Measurements from ENCODE around the gene CUL4A.
A peak's percentile ranks its signal among the peaks of the same experiment; 100 is the strongest.
"Not testable (repeated sequence)": the region's sequence is repeated elsewhere in the genome, so short reads cannot be mapped to it uniquely, and the experiment has no call there.

The CUL4A gene

DNA sequence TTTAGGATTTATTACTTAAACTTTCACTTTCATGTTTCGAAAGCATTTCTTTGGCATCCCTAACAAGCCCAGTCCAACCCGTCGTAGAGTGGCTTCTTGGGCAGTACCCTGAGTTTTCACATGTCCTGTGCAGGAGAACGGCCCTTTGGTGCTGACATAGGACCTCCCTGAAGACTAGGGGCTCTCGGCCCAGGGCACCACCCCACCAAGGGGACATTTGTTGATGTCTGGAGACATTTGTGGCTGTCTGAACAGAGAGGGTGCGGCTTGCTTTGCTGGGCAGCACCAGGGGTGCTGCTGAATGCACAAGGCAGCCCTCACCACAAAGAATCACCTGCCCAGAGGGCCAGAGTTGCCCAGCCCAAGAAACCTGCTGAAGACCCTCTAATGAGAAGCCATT, 30.6 kb downstream of the CUL4A start:
- no peak for DNase-seq

DNA sequence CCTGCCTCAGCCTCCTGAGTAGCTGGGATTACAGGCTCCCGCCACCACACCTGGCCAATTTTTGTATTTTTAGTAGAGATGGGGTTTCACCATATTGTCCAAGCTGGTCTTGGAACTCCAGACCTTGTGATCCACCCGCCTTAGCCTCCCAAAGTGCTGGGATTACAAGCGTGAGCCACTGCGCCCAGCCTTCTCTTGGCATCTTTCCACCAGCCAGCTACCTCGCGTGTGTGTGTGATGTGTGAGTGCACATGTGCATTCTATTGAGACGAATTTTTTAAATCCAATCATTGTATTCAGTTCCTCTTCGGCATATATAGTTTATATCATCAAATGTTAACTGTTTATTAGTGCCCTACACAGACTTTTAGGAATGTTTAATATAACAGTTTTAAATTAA, 32.2 kb downstream of the CUL4A start:
- DNase-seq: not testable (repeated sequence)

DNA sequence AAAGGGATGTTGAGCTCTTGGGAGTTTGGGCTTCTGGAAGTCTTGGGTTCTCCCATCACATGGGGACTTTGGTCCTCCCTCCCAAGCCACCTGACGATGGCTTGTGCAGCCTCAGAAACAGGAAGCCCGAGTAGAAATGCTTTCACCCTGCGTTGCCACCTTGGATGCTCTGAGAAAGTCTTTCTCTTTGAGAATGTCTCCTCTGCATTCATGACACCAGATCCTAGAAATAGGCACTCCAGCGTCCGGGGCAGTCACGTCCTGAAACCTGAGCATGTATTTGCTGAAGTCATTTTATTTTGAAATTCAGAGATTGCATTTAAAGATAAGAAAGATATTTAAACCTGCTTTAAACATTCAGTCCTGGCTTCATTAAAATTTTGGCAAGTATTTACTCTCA, 34.4 kb downstream of the CUL4A start:
- DNase-seq: no peak

DNA sequence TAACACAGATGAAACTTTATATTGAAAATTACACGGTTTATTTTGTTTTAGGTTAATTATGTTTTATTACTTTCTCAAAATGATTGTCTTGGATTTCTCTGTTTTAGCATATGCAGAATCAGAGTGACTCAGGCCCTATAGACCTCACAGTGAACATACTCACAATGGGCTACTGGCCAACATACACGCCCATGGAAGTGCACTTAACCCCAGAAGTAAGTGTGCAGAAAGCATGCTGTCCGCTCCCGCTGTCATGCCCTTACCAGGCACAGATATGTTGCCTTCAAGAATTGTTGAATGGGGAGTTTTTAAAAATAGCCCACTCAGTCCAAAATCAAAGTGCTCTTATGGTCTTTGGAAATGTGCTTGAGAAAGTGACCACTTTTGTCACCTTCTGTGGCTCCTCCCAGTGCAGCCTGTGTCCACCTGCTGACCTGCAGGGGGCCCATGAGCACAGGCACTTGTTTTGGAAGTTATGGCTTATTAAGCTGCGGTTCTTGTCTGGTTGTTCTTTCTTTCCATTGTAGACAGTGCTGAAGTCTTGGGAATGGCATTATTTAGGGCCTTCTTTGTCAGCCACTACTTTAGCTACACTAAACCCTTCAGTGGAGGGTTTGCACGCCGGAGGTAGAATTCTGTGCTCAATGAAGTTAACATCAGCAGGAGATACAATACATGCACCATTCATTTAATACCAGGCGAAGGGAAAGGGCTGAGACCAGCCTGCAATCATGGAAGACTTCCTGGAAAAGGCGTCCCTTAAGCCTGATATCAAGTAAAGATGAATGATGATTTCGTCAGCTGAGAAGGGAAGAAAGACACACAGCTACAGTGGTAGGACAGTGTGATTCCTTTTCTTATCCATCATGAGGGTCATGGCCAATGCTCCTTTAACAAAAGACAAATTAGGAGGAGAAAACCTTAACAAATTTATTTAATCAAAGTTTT, 36.7 kb downstream of the CUL4A start:
- DNase-seq: peak; percentile 16 to 54 (median 42)

DNA sequence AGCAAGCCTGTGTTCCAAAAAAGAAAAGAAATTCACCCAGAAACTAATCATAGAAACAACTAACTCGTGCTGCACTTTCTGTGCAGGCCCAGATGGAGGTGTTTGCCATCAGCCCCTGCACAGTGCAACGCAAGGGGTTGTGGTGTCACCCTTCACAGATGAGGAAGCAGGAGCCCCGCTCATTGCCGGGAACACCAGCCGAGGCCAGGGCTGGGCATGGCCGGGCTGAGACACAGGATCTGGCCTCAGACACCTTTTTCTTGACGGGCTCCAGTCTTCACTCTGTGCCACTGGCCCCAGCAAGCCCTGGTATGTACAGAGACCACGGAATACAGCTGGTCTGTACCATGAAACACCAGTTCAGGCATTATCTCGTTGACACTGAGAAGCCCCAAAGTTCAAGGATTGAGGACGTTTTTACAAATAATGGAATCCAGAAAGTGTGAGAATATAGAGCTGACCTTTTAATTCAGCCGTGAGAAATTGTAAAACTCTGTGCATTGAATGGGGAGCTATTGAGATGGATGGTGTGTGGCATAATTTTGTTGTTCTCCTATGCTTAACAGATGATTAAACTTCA, 43.2 kb downstream of the CUL4A start:
- DNase-seq: no peak

DNA sequence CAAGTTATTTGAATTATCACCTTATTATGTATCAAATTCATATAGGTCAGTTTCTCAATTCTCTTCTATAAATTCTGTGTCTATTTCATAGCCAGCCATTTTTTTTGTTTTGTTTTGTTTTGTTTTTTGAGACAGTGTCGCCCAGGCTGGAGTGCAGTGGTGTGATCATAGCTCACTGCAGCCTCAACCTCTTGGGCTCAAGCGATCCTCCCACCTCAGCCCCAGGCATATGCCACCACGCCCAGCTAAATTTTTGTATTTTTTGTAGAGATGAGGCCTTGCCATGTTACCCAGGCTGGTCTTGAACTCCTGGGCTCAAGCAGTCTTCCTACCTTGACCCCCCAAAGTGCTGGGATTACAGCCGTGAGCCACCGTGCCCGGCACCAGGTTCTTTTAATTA, 48.5 kb downstream of the CUL4A start:
- not testable (repeated sequence) for DNase-seq

DNA sequence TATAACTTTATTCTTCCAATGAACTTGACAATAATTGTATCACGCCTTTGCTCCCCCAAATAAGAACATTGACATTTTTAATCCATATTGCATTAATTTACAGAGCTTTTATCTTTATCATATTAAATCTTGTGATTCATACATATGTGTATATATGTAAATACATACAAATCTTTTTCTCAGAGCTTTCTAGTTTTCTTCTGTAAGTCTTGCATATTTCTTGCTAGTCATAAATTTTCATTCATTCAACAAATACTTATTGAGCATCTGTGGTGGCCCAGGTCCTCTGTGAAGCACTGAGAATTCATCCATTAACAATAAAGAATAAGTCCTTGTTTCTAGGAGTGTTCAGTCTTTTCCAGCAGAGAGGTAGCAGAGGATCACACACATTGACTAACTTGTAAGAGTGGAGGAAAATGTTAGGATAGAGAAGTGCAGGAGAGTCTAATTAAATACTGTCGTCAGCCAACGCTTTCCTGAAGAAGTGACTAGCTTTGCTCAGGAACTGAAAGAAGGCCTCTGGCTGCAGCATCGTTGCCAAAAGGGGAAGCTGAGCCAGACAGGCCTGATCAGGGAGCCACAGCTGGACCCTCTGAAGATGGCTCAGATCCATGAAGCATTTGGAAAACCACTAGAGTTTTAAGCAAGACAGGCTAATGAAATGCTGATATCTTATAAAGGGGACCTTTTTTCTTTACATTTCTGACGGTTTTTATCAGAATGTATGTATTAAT, 49.1 kb downstream of the CUL4A start:
- DNase-seq: peak; percentile 82 to 88 (median 86)

DNA sequence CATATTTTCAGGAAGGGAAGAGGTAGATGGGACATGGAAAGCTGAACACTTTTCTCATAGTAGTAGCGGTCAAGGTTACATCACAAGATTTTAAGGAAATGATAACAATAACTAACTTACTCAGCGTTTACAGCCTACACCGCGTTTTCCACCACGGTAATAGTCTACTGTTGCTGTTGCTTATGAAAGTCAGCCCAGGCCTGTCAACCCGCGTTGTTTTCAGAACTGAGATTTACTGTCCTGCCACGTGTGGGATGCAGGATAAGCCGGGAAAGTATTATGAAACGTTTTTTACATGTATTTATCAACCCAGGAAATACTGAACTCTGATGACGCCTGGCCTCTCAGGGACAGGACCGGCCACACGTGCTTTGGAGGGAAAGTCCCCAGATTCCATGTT, 51.6 kb downstream of the CUL4A start:
- peak; percentile 28 to 64 (median 52) for DNase-seq

DNA sequence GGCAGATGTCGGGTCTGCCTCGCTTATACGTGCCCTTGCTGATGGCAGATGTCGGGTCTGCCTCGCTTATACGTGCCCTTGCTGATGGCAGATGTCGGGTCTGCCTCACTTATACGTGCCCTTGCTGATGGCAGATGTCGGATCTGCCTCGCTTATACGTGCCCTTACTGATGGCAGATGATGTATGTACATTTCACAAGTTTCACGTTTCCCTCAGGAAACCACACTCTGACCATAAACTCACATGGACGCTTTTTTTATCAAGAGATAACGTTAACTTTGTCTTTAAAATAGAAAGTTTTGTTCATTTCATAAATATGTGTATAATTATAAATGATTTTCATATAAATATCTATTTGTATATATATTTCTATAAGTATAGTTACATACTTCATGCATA, 53.6 kb downstream of the CUL4A start:
- not testable (repeated sequence) for DNase-seq

DNA sequence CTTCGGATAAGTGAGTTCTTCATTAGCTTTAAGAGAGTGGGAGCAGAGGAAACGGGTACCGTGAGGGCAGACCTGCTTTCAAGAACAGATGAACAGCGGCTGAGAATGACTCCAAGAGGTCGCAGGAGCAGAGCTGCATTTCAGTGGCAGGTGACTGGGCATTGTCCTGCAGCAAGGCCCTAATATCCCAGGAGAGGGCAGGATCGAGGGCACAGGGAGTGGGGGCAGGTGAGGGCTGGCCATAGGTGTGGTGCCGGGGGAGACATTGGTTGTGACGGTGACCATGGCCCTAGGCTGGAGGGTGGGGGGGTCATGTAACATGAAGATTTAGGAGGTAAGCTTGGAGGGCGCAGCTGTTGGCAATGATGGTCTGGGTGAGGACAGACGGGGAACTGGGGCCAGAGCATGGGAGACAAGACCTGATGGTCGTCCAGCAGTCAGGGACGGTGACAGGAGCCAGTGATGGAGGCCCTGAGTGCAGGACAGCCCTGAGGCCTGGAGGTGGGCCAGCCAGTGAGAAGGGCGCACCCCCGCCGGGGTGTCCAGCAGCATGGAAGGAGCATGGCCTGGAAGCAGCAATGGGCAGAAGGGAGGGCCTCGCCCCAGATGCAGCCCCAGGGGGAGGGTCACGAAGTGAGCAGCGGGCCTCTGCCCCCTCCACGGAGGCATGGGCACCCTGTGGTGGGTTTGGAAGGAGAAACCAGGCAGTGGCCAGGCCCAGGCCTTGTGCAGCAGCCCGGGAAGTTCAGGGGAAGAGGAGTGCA, 58.4 kb downstream of the CUL4A start:
- no peak for DNase-seq

DNA sequence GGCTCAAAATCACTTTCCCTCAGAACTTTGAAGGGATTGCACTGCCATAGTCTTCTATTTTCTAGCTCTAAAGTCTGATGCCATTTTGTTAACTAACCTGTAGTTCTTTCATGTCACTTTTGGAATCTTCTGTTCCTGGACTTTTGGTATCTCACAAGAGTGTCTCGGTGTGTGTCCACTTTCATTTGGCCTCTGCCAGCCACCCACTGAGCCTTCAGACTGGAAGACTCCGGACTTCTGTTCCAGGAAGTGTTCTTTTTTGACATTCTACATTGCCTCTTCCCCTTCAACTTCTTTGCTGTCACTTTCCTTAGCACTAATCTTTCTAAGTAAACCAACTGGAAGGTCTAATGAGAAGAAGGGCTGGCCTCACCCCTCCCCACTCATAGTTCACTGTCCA, 62.6 kb downstream of the CUL4A start:
- DNase-seq: peak; percentile 35 to 67 (median 60)

DNA sequence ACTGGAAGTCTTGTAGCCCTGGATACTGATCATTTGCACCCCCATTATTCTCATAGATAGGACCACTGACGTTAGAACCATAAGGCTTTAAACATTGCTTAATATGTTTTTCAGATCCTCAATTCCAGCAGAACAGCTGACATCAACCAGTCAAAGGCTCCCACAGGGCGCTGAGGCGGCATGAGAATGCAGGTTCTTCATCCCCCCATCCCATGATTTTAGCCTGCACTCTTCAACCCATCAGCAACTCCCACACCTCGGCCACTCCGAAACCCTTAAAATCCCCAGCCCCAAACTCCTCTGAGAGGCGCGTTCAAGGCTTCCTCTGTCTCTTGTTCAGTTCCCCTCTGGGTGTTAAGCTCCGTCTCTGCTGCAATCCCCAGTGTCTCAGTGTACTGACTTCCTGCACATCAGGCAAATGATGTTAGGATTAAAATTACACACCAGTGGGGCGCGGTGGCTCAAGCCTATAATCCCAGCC, 63.3 kb downstream of the CUL4A start:
- DNase-seq: peak; percentile 94 to 98 (median 96)

DNA sequence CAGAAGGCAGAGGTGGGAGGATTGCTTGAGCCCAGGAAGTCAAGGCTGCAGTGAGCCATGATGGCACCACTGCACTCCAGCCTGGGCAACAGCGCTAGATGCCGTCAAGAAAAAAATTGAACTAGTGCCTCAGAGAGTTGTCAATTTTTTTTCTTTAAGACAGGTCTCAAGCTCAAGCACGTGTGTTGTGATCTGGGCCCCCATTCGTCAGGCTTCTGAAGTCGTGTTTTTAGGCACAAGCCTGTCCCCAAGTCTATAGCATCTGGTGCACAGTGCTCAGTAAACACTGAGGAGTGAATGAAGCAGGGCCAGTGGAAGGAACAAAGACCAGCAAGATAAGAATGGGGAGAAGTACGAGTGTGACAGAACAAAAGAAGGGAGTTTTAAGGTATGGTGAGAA, 63.9 kb downstream of the CUL4A start:
- peak; percentile 38 to 53 (median 48) for DNase-seq

DNA sequence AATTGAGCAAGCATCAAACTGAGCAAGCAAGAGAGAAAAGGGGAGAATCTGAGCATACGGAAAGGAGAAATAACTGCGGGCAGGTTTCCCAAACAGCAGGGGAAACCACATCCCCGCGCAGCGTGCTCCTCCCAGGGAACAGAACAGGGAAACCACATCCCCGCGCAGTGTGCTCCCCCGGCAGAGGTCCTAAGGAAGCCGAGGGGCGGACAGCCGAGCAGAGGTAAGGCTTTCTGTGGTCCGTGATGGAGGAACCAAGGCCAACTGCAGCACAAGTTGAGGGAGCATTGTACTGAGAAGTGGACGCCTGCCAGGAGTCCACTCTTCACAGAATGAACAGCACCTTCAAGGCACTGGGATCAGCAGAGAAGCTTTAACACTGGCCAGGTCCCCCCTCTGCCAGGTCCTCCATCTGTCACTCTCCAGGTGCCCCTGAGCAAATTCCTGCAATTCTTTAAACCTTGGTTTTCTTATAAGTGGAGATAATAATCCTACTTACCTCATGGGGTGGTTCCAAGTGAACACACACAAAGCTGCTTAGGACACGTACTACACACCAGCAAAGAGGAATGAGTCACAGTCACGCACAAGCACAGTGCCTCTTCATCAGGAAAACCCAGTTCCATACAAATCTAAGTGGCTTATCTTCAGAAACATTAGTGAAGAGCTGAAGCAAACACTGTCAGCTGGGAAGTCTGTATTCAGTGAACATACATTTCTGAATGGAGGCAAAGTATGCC, 64.6 kb downstream of the CUL4A start:
- peak; percentile 76 to 90 (median 86) for DNase-seq

DNA sequence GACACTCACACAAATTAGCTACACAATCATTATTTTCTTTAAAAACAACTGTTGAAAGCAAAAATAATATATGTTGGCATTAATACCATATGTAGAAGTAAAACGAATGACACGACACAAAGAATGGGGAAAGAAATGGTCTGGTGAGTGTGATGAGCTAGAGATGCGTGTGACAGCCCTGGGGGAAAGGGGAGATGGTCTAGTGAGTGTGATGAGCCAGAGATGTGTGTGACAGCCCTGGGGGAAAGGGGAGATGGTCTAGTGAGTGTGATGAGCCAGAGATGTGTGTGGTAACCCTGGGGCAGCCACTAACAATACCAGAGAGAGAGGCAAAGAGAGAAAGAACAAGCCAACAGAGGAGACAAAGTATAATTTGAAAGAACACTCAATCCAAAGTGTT, 65.3 kb downstream of the CUL4A start:
- DNase-seq: peak; percentile 53 to 76 (median 64)

DNA sequence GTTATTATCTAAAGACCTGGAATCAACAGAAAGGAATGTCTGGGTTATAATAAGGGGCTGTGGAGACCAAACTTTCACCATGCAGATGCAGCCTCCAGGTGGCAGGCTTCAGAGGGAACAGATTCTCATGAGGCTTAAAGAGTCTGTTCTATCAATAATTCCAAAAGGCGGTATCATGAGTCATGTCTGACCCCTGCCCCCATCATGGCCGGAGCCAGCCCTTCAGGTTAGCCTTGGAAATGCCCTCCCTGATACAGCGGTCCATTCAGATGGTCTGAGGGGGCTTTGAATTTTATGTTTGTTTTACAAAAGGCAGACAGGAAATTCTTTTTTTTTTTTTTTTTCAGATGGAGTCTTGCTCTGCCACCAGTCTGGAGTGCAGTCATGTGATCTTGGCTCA, 66.0 kb downstream of the CUL4A start:
- peak; percentile 24 to 66 (median 62) for DNase-seq

DNA sequence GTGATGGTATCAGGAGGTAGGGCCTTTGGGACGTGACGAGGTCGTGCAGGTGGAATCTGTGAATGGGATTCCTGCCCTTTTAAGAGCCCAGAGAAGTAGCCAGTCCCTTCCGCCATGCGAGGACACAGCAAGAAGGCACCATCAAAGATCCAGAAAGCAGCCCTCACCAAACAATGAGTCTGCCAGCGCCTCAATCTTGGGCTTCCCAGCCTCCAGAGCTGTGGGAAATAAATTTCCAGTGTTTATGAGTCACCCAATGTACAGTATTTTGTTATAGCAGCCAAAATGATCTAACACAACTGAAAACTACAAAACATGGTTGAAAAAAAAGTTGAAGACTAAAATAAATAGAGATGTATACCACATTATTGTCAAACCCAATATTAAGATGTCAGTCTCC, 70.7 kb downstream of the CUL4A start:
- DNase-seq: no peak

DNA sequence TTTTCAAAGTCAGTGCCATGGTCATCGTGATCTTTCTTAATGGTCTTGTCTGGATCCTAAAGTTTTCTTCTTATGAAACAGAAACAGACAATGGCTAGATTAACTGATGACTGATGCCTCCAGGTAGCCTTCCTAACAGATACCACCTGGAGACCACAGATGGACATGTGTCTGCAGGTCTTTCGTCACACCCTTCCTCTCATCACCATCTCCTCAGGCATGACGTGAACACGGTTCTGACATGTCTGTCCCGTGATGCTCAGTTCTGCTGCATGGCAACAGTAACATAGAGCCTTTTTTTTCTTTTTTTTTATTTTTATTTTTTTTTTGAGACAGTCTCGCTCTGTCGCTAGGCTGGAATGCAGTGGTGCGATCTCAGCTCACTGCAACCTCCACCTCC, 74.5 kb downstream of the CUL4A start:
- no peak for DNase-seq

DNA sequence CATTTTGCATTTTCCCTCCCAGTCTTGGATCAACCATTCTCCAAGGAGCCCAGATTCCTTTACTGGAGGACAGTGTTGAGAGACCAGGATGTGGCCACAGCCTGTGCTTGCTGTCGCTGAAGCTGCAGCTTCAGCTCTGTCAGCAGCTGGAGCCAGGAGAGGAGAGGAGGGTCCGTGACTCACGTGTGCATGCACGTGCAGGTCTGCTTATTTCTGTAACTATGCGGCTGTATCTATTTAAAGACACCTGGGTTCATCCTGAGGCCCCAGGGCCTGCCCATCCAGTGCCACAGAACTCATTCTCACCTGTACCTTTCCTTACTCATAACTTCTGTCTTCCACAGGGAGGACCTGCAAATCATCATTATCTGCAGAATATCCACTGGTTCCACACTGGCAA, 79.5 kb downstream of the CUL4A start:
- no peak for DNase-seq

DNA sequence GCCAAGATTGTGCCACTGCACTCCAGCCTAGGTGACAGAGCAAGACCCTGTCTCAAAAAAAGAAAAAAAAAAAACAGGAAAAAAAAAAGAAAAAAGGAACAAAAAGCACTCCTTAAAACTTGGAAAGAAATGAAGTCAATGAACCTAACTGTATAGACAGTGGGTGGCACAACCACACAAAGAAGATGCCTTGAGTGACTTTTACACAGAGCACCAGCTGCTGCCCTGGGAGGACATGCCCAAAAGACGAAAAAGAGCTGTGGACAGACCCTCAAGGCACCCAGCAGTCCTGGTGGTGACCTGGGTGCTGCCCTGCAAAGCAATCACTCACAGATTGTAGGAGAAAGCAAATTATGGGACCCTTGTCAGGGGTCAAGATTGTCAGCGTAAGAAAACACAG, 81.7 kb downstream of the CUL4A start:
- no peak for DNase-seq

DNA sequence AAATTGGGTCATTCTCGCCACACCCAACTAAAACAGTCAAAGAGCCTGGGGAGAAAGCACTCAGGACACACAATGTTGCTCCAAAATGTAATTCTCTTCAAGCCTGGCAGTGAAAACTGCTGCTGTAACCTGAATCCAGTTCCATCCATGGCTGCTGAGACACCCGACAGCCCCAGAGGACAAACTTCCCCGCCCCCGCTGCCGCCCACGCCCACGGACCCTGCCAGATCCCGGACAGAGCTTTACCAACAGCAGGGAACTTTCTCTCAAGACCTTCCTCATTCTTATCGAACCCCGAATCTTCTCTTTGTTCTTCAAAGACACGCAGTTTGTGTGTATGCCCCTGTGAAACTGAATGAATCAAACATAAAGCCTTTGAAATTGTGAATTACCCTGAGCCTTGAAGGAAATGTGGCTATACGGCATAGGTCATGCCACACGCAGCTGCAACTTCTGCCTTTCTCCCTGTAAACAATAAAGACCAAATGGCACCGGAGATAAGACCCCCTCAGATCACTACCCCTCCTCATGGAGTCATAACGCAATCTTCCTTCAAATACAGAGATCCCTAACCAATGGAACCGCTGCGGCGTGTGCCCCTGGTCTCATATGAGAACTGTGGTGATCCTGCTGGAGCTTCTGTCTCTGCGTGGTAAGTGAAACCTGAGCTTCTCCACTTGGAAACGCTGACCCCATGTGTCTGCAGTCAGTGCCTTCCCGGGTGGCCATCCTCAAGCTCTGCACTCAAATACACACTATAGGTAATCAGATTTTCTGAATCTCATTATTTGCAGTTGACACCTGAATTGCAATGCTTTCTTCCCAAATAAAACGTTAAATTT, 82.8 kb downstream of the CUL4A start:
- peak; percentile 71 to 90 (median 80) for DNase-seq

Data from suppressor macrophage (primary cell).